LNCaP clone FGC (cell line): ENCODE results near the gene BMX.

ENCODE experiments used
- DNase-seq: peaks from one replicate; pipeline ENCODE4 v3.0.0-alpha.2; 2011; ENCODE audit warnings: low read depth
- H3K4me3 ChIP-seq: 2 replicates; pipeline ENCODE4 v1.5.1; 2011; ENCODE audit warnings: mild to moderate bottlenecking, low read depth, low read length, control low read depth
- CTCF ChIP-seq: IDR thresholded peaks from 2 replicates; pipeline ENCODE4 v1.5.1; 2012; ENCODE audit warnings: mild to moderate bottlenecking; ENCODE audit not compliant: control insufficient read depth, insufficient read depth; ENCODE audit errors: extremely low read depth

The BMX gene

GRCh38 chrX:15530318-15530717 is 29.7 kb downstream of the BMX start:
- no peak for TF ChIP-seq CTCF
- no peak for DNase-seq
- no peak overlapping the region for H3K4me3 ChIP-seq

GRCh38 chrX:15546745-15547144 is 46.1 kb downstream of the BMX start:
- H3K4me3 ChIP-seq, result no peak overlapping the region
- DNase-seq, result no peak
- no peak for TF ChIP-seq CTCF

- no peak overlapping the region for H3K4me3 ChIP-seq
- no peak for TF ChIP-seq CTCF
- no peak for DNase-seq
These were observed 46.7 kb downstream of the BMX start for GRCh38 chrX:15547356-15547755.

GRCh38 chrX:15549189-15550012 is 48.8 kb downstream of the BMX start:
- DNase-seq, result no peak
- no peak for TF ChIP-seq CTCF
- no peak overlapping the region for H3K4me3 ChIP-seq

- DNase-seq, result no peak
- H3K4me3 ChIP-seq, result no peak overlapping the region
- TF ChIP-seq CTCF, result no peak
These were observed 58.6 kb downstream of the BMX start for GRCh38 chrX:15559227-15559626.

- no peak overlapping the region for H3K4me3 ChIP-seq
- no peak for DNase-seq
- TF ChIP-seq CTCF, result no peak
These were observed 60.3 kb downstream of the BMX start for GRCh38 chrX:15560924-15561323.

- TF ChIP-seq CTCF, result no peak
- no peak for DNase-seq
- H3K4me3 ChIP-seq, result no peak overlapping the region
These were observed 62.4 kb downstream of the BMX start for GRCh38 chrX:15563056-15563455.
